Aorta (tissue), 5 donors: ENCODE results near the gene CLCN3. TPM values are rescaled to one million over a fixed set of nuclear protein-coding genes. Genes with fewer than 3 reads are reported as not detected.
A peak's percentile ranks its signal among the peaks of the same experiment; 100 is the strongest.

ENCODE experiments used
- ATAC-seq: fragments of 200-7000 bp; cut with Tn5 transposase; one replicate; pipeline ENCODE4 v1.9.1; 2022; ENCODE audit warnings: moderate library complexity; ENCODE audit not compliant: low FRiP score
- DNase-seq, 2 donors: peaks; one replicate each; pipeline ENCODE4 v3.0.0-alpha.2; 2020
- H3K27ac ChIP-seq, 2 donors: one replicate each; pipeline ENCODE4 v1.5.1; 2013; ENCODE audit warnings: low read length in 2 of 2, mild to moderate bottlenecking in 2 of 2, moderate library complexity in 2 of 2, control low read depth in 1 of 2, inconsistent platforms in 1 of 2, low read depth in 1 of 2
- H3K27me3 ChIP-seq, 2 donors: one replicate each; pipeline ENCODE4 v1.6.1; 2013; ENCODE audit warnings: control low read depth in 1 of 2, low read length in 1 of 2, mild to moderate bottlenecking in 1 of 2, moderate library complexity in 1 of 2; ENCODE audit not compliant: insufficient read depth in 2 of 2, control insufficient read depth in 1 of 2
- H3K36me3 ChIP-seq, 2 donors: one replicate each; pipeline ENCODE4 v1.6.1; 2013; ENCODE audit warnings: control low read depth in 1 of 2, low read length in 1 of 2, mild to moderate bottlenecking in 1 of 2; ENCODE audit not compliant: insufficient read depth in 2 of 2, control insufficient read depth in 1 of 2
- H3K4me1 ChIP-seq, 2 donors: one replicate each; pipeline ENCODE4 v1.6.1; 2013; ENCODE audit warnings: low read length in 2 of 2, control low read depth in 1 of 2, mild to moderate bottlenecking in 1 of 2, moderate library complexity in 1 of 2; ENCODE audit not compliant: insufficient read depth in 2 of 2, control insufficient read depth in 1 of 2
- H3K4me3 ChIP-seq, 2 donors: one replicate each; pipeline ENCODE4 v1.5.1; 2013; ENCODE audit warnings: low read length in 2 of 2, control low read depth in 1 of 2, mild to moderate bottlenecking in 1 of 2
- H3K9me3 ChIP-seq: one replicate; pipeline ENCODE4 v1.6.1; 2013; ENCODE audit warnings: mild to moderate bottlenecking, low read length; ENCODE audit not compliant: control insufficient read depth
- WGBS, 2 donors: extraction: QIAGEN DNeasy Blood & Tissue Kit; methylation state at CpG; one replicate each; pipeline ENCODE4 v1.1.7; 2013; 5-methylcytosine and 5-hydroxymethylcytosine counted together
- intact Hi-C, 2 donors: fragments of 100-400 bp; cut with DNase I; formaldehyde crosslinking; loops; one replicate each; pipeline versions ENCODE4 v1.14.2 to v1.15.0; 2022
- polyA plus RNA-seq, 2 donors: library from polyadenylated mRNA; stranded (reverse); fragments of 200-250 nt; gene quantifications; one replicate each; pipeline ENCODE4 v1.2.3, GENCODE V29; 2013
- total RNA-seq, 2 donors: library from RNA; stranded (reverse); fragmentation: NEBNext Ultra II Directional; extraction: Animal tissue kit (Norgen Biotek cat#: 25700); gene quantifications; one replicate each; pipeline ENCODE4 v1.2.1, GENCODE V29; 2021
- donor health status: healthy with polysubstance abuse.
- donor health status: Bipolar disorder and iron deficiency.
- donor health status: DM: no; HTN: no; CAD: no.
- donor health status: DM: no; HTN: no; CAD: no.
- donor health status: DM: yes; HTN: yes; CAD: no.

The CLCN3 gene
- total and polyA plus RNA-seq, 4 donors: 4.9 to 29.1 (median 12.3) TPM

DNA sequence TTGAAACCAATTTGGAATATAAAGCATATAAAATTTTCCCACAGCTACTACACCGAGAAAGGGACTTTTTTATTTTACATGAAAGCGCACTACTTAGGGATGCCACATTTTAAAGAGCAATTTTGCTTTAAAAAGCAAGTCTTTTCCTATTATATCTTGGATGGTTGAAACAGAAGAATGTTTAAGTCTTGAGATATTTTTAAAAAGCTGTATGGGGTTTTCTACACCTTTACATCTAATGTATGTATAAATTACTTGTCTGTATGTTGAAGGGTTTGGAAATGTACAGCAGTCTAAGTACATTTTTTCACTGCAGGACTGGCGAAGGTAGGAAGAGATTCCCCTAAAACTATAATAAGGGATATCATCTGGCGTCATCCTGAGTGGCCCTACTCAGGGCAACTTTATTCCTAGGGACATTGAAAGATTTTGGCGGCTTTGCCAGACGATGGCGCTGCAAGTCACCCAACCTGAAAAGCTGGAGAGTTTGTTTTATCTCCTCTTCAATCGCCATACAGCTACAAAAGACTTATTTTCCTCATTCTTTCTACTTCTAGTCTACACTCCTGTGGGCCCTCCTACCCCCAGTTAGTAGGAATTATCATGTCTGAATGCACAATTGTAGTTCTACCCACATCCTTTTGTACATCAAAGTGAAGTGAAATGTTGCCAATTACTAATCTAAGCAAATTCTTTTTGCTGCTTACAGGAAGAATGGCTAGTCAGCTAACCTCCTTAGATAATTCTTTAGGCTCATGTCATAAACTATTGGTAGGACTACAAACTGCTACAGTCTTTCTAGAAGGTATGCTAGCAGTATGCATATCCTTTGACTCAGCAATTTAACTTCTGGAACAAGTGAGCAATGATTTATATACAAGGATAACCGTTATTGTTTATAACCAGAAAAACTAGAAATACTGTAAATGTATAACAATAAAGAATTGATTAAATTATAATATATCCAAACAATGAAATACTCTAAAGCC lies 7.2 kb upstream of the CLCN3 start:
- intact Hi-C loops: loop anchor here (10.0 kb wide), 2 partner anchors 142 to 412 kb away; partner anchors contain the start of genes HPF1 (in 1 of the 2) and MFAP3L (in 1 of the 2)

DNA sequence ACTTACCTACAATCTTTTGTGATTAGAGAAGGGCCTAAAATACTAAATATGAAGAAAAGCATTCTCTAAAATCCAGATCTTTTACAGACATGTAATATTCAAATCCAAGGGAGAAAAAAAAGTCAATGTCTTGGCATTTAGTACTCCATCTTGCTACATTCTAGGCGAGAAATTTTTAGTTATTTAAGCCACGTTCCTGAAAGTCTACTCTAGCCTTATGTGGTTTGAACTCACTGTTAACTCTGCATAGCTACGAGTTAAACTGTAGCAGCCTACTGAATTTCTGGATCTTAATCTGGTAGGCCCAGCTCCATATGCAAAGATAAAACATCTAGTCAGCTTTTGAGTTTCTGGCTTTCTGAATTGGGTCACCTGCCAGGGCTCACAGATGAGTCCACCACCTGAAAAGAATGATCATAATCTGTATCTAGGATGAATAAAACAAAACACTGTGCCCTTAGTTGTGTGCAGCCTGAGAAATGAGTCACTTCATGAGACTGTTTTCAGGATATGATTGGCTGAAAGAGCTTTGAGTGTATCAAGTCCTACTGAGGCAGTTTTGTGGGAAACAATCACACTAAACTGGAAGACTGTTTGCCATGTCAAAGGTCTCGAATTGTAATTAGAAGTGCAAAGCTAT lies 4.8 kb upstream of the CLCN3 start:
- no peaks in the 10 kb centered on the region for H3K27me3 ChIP-seq
- H3K4me3 ChIP-seq: no peak overlapping the region
- DNase-seq (no peak), ATAC-seq (no peak)
- intact Hi-C loops: loop anchor here (10.0 kb wide), 2 partner anchors 139 to 409 kb away; partner anchors contain the start of genes HPF1 (in 1 of the 2) and MFAP3L (in 1 of the 2)
- peaks cover 0 to 1% of the 10 kb centered on the region in 2 donors for H3K4me1 ChIP-seq
- H3K27ac ChIP-seq: no peak overlapping the region
- 77 to 79% methylated on average over 4 of the region's 4 CpGs for WGBS, 2 donors
- no peaks in the 10 kb centered on the region for H3K9me3 ChIP-seq
- H3K36me3 ChIP-seq: no peaks in the 10 kb centered on the region

More for the DNA sequence above, 7.2 kb upstream of the CLCN3 start:
- DNase-seq (peak; percentile 80 to 89), ATAC-seq (peak; percentile 80)
- Histone ChIP-seq H3K36me3 (no peaks in the 10 kb centered on the region), H3K4me3 (peak overlapping the region; percentile 52 to 60), H3K27ac (no peak overlapping the region), H3K9me3 (no peaks in the 10 kb centered on the region), H3K4me1 (peaks cover 0 to 1% of the 10 kb centered on the region in 2 donors), H3K27me3 (no peaks in the 10 kb centered on the region)
- 2 to 4% methylated on average over 9 of the region's 9 CpGs for WGBS, 2 donors

DNA sequence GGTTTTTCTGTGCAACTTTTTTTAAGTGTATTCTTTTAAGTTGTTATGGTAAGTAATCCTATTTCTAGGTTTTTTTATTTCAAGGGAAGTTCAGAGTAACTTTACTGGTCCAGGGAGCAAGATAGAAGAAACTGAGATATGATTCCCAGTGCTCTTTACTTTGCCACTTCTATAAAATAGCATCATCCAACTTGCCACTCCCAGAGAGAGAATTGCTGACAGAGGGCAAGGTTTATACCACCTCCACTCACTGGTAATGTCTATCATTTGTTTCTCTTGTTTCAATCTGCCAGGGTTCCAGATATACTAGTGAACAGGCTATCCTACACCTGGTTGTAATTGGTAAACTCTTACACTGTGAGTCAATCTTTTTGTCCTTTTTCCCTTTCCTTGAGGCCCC lies 3.5 kb upstream of the CLCN3 start:
- no peaks in the 10 kb centered on the region for H3K27me3 ChIP-seq
- intact Hi-C loops: loop anchor here (10.0 kb wide), 2 partner anchors 138 to 408 kb away; partner anchors contain the start of genes HPF1 (in 1 of the 2) and MFAP3L (in 1 of the 2)
- H3K36me3 ChIP-seq: no peaks in the 10 kb centered on the region
- ATAC-seq (no peak), DNase-seq (no peak)
- H3K9me3 ChIP-seq: no peaks in the 10 kb centered on the region
- H3K27ac ChIP-seq: no peak overlapping the region
- peaks cover 0 to under 1% of the 10 kb centered on the region in 2 donors for H3K4me1 ChIP-seq
- H3K4me3 ChIP-seq: no peak overlapping the region

DNA sequence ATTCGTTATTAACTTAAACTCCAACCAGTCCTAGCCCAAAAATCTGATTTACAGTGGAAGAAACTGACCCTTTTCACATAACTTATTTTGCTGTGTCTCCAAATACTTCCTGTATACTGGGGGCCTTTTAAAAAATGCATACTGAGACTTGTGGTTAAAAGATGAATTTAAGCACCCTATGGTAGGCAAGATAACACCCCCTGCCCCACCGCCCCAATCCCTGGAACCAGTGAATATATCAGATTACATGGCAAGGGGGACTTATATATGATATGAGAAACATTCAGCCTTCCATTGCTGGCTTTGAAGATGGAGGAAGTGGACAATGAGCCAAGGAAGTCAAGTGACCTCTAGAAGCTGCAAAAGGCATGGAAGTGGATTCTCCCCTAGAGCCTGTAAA lies 3.1 kb upstream of the CLCN3 start:
- Histone ChIP-seq H3K27ac (no peak overlapping the region), H3K4me3 (no peak overlapping the region), H3K4me1 (peaks cover 0 to 2% of the 10 kb centered on the region in 2 donors), H3K36me3 (no peaks in the 10 kb centered on the region), H3K9me3 (no peaks in the 10 kb centered on the region), H3K27me3 (no peaks in the 10 kb centered on the region)
- no peak for ATAC-seq
- WGBS, 2 donors: 77 to 81% methylated on average over 2 of the region's 2 CpGs
- DNase-seq: no peak
- intact Hi-C loops: loop anchor here (10.0 kb wide), 2 partner anchors 137 to 407 kb away; partner anchors contain the start of genes HPF1 (in 1 of the 2) and MFAP3L (in 1 of the 2)

DNA sequence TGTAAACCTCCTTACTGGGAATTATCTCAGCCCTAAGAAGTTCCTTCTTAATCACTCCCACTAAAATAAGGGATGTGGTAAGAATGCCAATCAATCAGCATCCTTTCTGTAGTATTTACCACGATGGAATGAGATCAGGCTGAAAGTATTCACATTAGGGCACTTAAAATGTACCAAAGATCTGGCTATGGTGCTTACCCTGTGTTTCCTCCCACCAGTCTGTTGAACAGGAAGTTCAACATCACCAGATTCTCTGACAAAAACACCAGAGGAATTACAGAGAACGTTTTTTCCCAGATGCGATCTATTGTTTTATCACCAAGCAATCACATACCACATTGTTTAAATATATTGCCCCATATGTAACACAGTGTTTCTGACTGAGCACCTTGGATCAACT lies 2.1 kb upstream of the CLCN3 start:
- intact Hi-C loops: loop anchor here (10.0 kb wide), 2 partner anchors 137 to 407 kb away; partner anchors contain the start of genes HPF1 (in 1 of the 2) and MFAP3L (in 1 of the 2)
- peaks cover 0 to 2% of the 10 kb centered on the region in 2 donors for H3K4me1 ChIP-seq
- DNase-seq (no peak), ATAC-seq (no peak)
- WGBS, 2 donors: 41 to 44% methylated on average over 3 of the region's 3 CpGs
- no peaks in the 10 kb centered on the region for H3K27me3 ChIP-seq
- H3K4me3 ChIP-seq: no peak overlapping the region
- H3K27ac ChIP-seq: no peak overlapping the region
- no peaks in the 10 kb centered on the region for H3K9me3 ChIP-seq
- no peaks in the 10 kb centered on the region for H3K36me3 ChIP-seq

DNA sequence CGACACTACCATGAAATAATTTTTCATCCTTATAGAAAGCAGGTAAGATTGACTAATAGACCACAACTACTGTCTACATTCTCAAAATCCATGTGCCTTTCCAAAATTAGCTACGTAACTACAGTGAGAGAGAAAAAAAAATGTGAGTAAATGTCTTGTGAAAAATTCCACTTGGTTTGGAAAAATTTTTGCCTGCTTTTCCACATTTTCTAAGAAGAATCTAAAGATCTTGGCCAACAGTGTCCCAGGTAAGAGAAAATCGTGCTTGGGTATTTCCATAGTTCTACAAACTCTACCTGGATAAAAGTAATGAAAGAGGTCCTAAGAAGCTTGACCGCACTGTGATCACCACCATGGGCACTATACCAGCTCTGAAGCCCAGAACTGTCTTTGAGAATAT lies 1.4 kb upstream of the CLCN3 start:
- Histone ChIP-seq H3K36me3 (no peaks in the 10 kb centered on the region), H3K27ac (no peak overlapping the region), H3K4me3 (no peak overlapping the region), H3K9me3 (no peaks in the 10 kb centered on the region), H3K4me1 (peaks cover 0 to 2% of the 10 kb centered on the region in 2 donors), H3K27me3 (no peaks in the 10 kb centered on the region)
- DNase-seq: no peak
- intact Hi-C loops: loop anchor here (10.0 kb wide), 2 partner anchors 136 to 406 kb away; partner anchors contain the start of genes HPF1 (in 1 of the 2) and MFAP3L (in 1 of the 2)
- no peak for ATAC-seq
- WGBS, 2 donors: 76 to 77% methylated on average over 4 of the region's 4 CpGs

DNA sequence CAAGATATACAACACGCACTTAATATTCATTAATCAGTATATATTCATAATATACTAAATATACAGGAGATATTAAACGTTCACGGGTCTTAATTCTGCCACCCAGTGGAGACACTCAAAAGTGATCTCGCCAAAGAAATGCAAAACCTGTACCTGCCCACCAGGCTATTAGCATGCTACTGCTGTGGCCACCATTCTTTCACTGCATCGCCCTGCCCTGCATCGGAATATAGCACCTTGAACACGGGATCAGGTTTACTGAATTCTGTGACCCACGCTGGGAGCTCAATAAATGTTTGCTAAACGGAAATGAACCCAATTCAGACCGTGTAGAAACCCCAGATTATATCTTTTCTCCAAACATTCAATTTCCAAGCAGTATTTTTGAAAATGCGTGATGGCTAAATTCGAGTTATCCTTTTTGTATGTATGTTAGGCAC lies 840 bp upstream of the CLCN3 start:
- 0 to 1% methylated on average over 12 of the region's 12 CpGs for WGBS, 2 donors
- Histone ChIP-seq H3K36me3 (no peaks in the 10 kb centered on the region), H3K4me1 (peaks cover 0 to 2% of the 10 kb centered on the region in 2 donors), H3K27ac (peak overlapping the region; percentile 14 to 79), H3K4me3 (peak overlapping the region; percentile 24 to 39), H3K9me3 (no peaks in the 10 kb centered on the region), H3K27me3 (no peaks in the 10 kb centered on the region)
- intact Hi-C loops: loop anchor here (10.0 kb wide), 2 partner anchors 135 to 405 kb away; partner anchors contain the start of genes HPF1 (in 1 of the 2) and MFAP3L (in 1 of the 2)
- DNase-seq (no peak), ATAC-seq (peak; percentile 71)

DNA sequence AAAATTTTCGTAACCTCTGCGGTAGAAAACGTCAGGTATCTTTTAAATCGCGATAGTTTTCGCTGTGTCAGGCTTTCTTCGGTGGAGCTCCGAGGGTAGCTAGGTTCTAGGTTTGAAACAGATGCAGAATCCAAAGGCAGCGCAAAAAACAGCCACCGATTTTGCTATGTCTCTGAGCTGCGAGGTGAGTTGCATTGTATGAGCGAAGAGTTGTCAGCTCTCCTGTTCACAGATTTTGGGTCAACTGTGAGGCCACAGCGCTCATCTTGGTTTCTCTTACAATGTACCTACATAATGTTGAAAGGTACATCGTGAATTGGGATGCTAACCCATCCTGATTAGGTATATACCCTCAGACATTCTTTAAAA lies 486 bp downstream of the CLCN3 start:
- Histone ChIP-seq H3K4me3 (peak overlapping the region; percentile 73 to 89), H3K36me3 (no peaks in the 10 kb centered on the region), H3K4me1 (peaks cover 0 to 2% of the 10 kb centered on the region in 2 donors), H3K27me3 (no peaks in the 10 kb centered on the region), H3K27ac (peak overlapping the region; percentile 14 to 30), H3K9me3 (no peaks in the 10 kb centered on the region)
- intact Hi-C loops: loop anchor here in 1 of 2 donors (5.0 to 10.0 kb wide), 3 partner anchors 36 to 134 kb away; partner anchors contain the start of gene HPF1
- DNase-seq (no peak), ATAC-seq (no peak)
- 0 to 1% methylated on average over 14 of the region's 14 CpGs for WGBS, 2 donors
